ENCODE measurements around the gene SLC24A4. TPM values are rescaled to one million over a fixed set of nuclear protein-coding genes. Genes with fewer than 3 reads are reported as not detected.

The SLC24A4 gene
- total and polyA plus RNA-seq, 4 donors: 0.25 to 2.9 (median 0.63) TPM

- no peak overlapping the region for H3K27ac ChIP-seq (ENCODE audit: low read depth in 1 of 2, low read length in 2 of 2)
- WGBS, 2 donors: 74 to 75% methylated on average over 4 of the region's 4 CpGs
- H3K36me3 ChIP-seq (ENCODE audit: control insufficient read depth in 1 of 2, insufficient read depth in 2 of 2, low read length in 1 of 2): no peaks in the 10 kb centered on the region
- intact Hi-C loops (cut with DNase I): no loop called here
- no peaks in the 10 kb centered on the region for H3K4me1 ChIP-seq (ENCODE audit: control insufficient read depth in 1 of 2, insufficient read depth in 2 of 2, low read length in 2 of 2)
- no peaks in the 10 kb centered on the region for H3K9me3 ChIP-seq (ENCODE audit: control insufficient read depth, low read length)
- DNase-seq: no peak
- H3K27me3 ChIP-seq (ENCODE audit: control insufficient read depth in 1 of 2, insufficient read depth in 2 of 2, low read length in 1 of 2): no peaks in the 10 kb centered on the region
- H3K4me3 ChIP-seq (ENCODE audit: low read length in 2 of 2): no peak overlapping the region
- ATAC-seq (ENCODE audit: low FRiP score): no peak
These were observed 88.2 kb downstream of the SLC24A4 start for GRCh38 chr14:92411135-92411534.

GRCh38 chr14:92411941-92412340, 89.0 kb downstream of the SLC24A4 start:
- Histone ChIP-seq H3K36me3 (ENCODE audit: control insufficient read depth in 1 of 2, insufficient read depth in 2 of 2, low read length in 1 of 2) (no peaks in the 10 kb centered on the region), H3K9me3 (ENCODE audit: control insufficient read depth, low read length) (no peaks in the 10 kb centered on the region), H3K4me1 (ENCODE audit: control insufficient read depth in 1 of 2, insufficient read depth in 2 of 2, low read length in 2 of 2) (no peaks in the 10 kb centered on the region), H3K27ac (ENCODE audit: low read depth in 1 of 2, low read length in 2 of 2) (no peak overlapping the region), H3K27me3 (ENCODE audit: control insufficient read depth in 1 of 2, insufficient read depth in 2 of 2, low read length in 1 of 2) (no peaks in the 10 kb centered on the region), H3K4me3 (ENCODE audit: low read length in 2 of 2) (no peak overlapping the region)
- ATAC-seq (ENCODE audit: low FRiP score) (no peak), DNase-seq (no peak)
- intact Hi-C loops (cut with DNase I): no loop called here
- 77 to 84% methylated on average over 7 of the region's 7 CpGs for WGBS, 2 donors

GRCh38 chr14:92412912-92413311, 89.9 kb downstream of the SLC24A4 start:
- no peak overlapping the region for H3K4me3 ChIP-seq (ENCODE audit: low read length in 2 of 2)

GRCh38 chr14:92413379-92413778, 90.4 kb downstream of the SLC24A4 start:
- no peaks in the 10 kb centered on the region for H3K27me3 ChIP-seq (ENCODE audit: control insufficient read depth in 1 of 2, insufficient read depth in 2 of 2, low read length in 1 of 2)
- H3K4me3 ChIP-seq (ENCODE audit: low read length in 2 of 2): no peak overlapping the region
- no peaks in the 10 kb centered on the region for H3K36me3 ChIP-seq (ENCODE audit: control insufficient read depth in 1 of 2, insufficient read depth in 2 of 2, low read length in 1 of 2)
- 79% methylated on average over 7 of the region's 7 CpGs for WGBS, 2 donors
- intact Hi-C loops (cut with DNase I): no loop called here
- ATAC-seq (ENCODE audit: low FRiP score) (no peak), DNase-seq (no peak)
- H3K27ac ChIP-seq (ENCODE audit: low read depth in 1 of 2, low read length in 2 of 2): no peak overlapping the region
- H3K4me1 ChIP-seq (ENCODE audit: control insufficient read depth in 1 of 2, insufficient read depth in 2 of 2, low read length in 2 of 2): peaks cover 0 to 2% of the 10 kb centered on the region in 2 donors
- H3K9me3 ChIP-seq (ENCODE audit: control insufficient read depth, low read length): no peaks in the 10 kb centered on the region

More at GRCh38 chr14:92412912-92413311, 89.9 kb downstream of the SLC24A4 start:
- 86% methylated on average over 10 of the region's 10 CpGs for WGBS, 2 donors
- intact Hi-C loops (cut with DNase I): no loop called here
- DNase-seq (no peak), ATAC-seq (ENCODE audit: low FRiP score) (no peak)
- no peaks in the 10 kb centered on the region for H3K36me3 ChIP-seq (ENCODE audit: control insufficient read depth in 1 of 2, insufficient read depth in 2 of 2, low read length in 1 of 2)
- no peaks in the 10 kb centered on the region for H3K9me3 ChIP-seq (ENCODE audit: control insufficient read depth, low read length)
- no peak overlapping the region for H3K27ac ChIP-seq (ENCODE audit: low read depth in 1 of 2, low read length in 2 of 2)
- peaks cover 0 to 2% of the 10 kb centered on the region in 2 donors for H3K4me1 ChIP-seq (ENCODE audit: control insufficient read depth in 1 of 2, insufficient read depth in 2 of 2, low read length in 2 of 2)
- no peaks in the 10 kb centered on the region for H3K27me3 ChIP-seq (ENCODE audit: control insufficient read depth in 1 of 2, insufficient read depth in 2 of 2, low read length in 1 of 2)

GRCh38 chr14:92414690-92415445, 91.9 kb downstream of the SLC24A4 start:
- H3K4me1 ChIP-seq (ENCODE audit: control insufficient read depth in 1 of 2, insufficient read depth in 2 of 2, low read length in 2 of 2): peaks cover 0 to 2% of the 10 kb centered on the region in 2 donors
- no peaks in the 10 kb centered on the region for H3K9me3 ChIP-seq (ENCODE audit: control insufficient read depth, low read length)
- intact Hi-C loops (cut with DNase I): no loop called here
- no peak for ATAC-seq (ENCODE audit: low FRiP score)
- no peaks in the 10 kb centered on the region for H3K36me3 ChIP-seq (ENCODE audit: control insufficient read depth in 1 of 2, insufficient read depth in 2 of 2, low read length in 1 of 2)
- H3K4me3 ChIP-seq (ENCODE audit: low read length in 2 of 2): no peak overlapping the region
- H3K27ac ChIP-seq (ENCODE audit: low read depth in 1 of 2, low read length in 2 of 2): no peak overlapping the region
- 92 to 94% methylated on average over 13 of the region's 13 CpGs for WGBS, 2 donors
- no peak for DNase-seq
- H3K27me3 ChIP-seq (ENCODE audit: control insufficient read depth in 1 of 2, insufficient read depth in 2 of 2, low read length in 1 of 2): no peaks in the 10 kb centered on the region

GRCh38 chr14:92415969-92416368, 93.0 kb downstream of the SLC24A4 start:
- peak overlapping the region in 1 of 2 donors; percentile 32 for H3K27ac ChIP-seq (ENCODE audit: low read depth in 1 of 2, low read length in 2 of 2)
- no peak for ATAC-seq (ENCODE audit: low FRiP score)
- WGBS, 2 donors: 88 to 92% methylated on average over 9 of the region's 9 CpGs
- no peaks in the 10 kb centered on the region for H3K9me3 ChIP-seq (ENCODE audit: control insufficient read depth, low read length)
- H3K4me1 ChIP-seq (ENCODE audit: control insufficient read depth in 1 of 2, insufficient read depth in 2 of 2, low read length in 2 of 2): peaks cover 0 to 2% of the 10 kb centered on the region in 2 donors
- no peaks in the 10 kb centered on the region for H3K27me3 ChIP-seq (ENCODE audit: control insufficient read depth in 1 of 2, insufficient read depth in 2 of 2, low read length in 1 of 2)
- H3K36me3 ChIP-seq (ENCODE audit: control insufficient read depth in 1 of 2, insufficient read depth in 2 of 2, low read length in 1 of 2): no peaks in the 10 kb centered on the region
- intact Hi-C loops (cut with DNase I): no loop called here
- DNase-seq: no peak
- H3K4me3 ChIP-seq (ENCODE audit: low read length in 2 of 2): no peak overlapping the region

- ATAC-seq (ENCODE audit: low FRiP score) (no peak), DNase-seq (no peak)
- no peaks in the 10 kb centered on the region for H3K36me3 ChIP-seq (ENCODE audit: control insufficient read depth in 1 of 2, insufficient read depth in 2 of 2, low read length in 1 of 2)
- 3 to 6% methylated on average over 2 of the region's 2 CpGs for WGBS, 2 donors
- peaks cover 0 to 2% of the 10 kb centered on the region in 2 donors for H3K4me1 ChIP-seq (ENCODE audit: control insufficient read depth in 1 of 2, insufficient read depth in 2 of 2, low read length in 2 of 2)
- no peaks in the 10 kb centered on the region for H3K27me3 ChIP-seq (ENCODE audit: control insufficient read depth in 1 of 2, insufficient read depth in 2 of 2, low read length in 1 of 2)
- H3K27ac ChIP-seq (ENCODE audit: low read depth in 1 of 2, low read length in 2 of 2): no peak overlapping the region
- no peaks in the 10 kb centered on the region for H3K9me3 ChIP-seq (ENCODE audit: control insufficient read depth, low read length)
- no peak overlapping the region for H3K4me3 ChIP-seq (ENCODE audit: low read length in 2 of 2)
- intact Hi-C loops (cut with DNase I): no loop called here
These were observed 93.6 kb downstream of the SLC24A4 start for GRCh38 chr14:92416544-92416943.

- Histone ChIP-seq H3K9me3 (ENCODE audit: control insufficient read depth, low read length) (no peaks in the 10 kb centered on the region), H3K4me1 (ENCODE audit: control insufficient read depth in 1 of 2, insufficient read depth in 2 of 2, low read length in 2 of 2) (peaks cover 0 to 2% of the 10 kb centered on the region in 2 donors), H3K27me3 (ENCODE audit: control insufficient read depth in 1 of 2, insufficient read depth in 2 of 2, low read length in 1 of 2) (no peaks in the 10 kb centered on the region), H3K4me3 (ENCODE audit: low read length in 2 of 2) (no peak overlapping the region), H3K27ac (ENCODE audit: low read depth in 1 of 2, low read length in 2 of 2) (peak overlapping the region in 1 of 2 donors; percentile 52), H3K36me3 (ENCODE audit: control insufficient read depth in 1 of 2, insufficient read depth in 2 of 2, low read length in 1 of 2) (no peaks in the 10 kb centered on the region)
- DNase-seq (no peak), ATAC-seq (ENCODE audit: low FRiP score) (no peak)
- intact Hi-C loops (cut with DNase I): no loop called here
- 91 to 94% methylated on average over 3 of the region's 3 CpGs for WGBS, 2 donors
These were observed 94.8 kb downstream of the SLC24A4 start for GRCh38 chr14:92417759-92418158.

GRCh38 chr14:92421751-92422150, 98.8 kb downstream of the SLC24A4 start:
- H3K4me1 ChIP-seq (ENCODE audit: control insufficient read depth in 1 of 2, insufficient read depth in 2 of 2, low read length in 2 of 2): peaks cover 0 to 3% of the 10 kb centered on the region in 2 donors
- ATAC-seq (ENCODE audit: low FRiP score) (no peak), DNase-seq (no peak)
- intact Hi-C loops (cut with DNase I): no loop called here
- no peak overlapping the region for H3K27ac ChIP-seq (ENCODE audit: low read depth in 1 of 2, low read length in 2 of 2)
- WGBS, 2 donors: 6 to 8% methylated on average over 6 of the region's 6 CpGs
- H3K36me3 ChIP-seq (ENCODE audit: control insufficient read depth in 1 of 2, insufficient read depth in 2 of 2, low read length in 1 of 2): no peaks in the 10 kb centered on the region
- H3K4me3 ChIP-seq (ENCODE audit: low read length in 2 of 2): no peak overlapping the region
- no peaks in the 10 kb centered on the region for H3K27me3 ChIP-seq (ENCODE audit: control insufficient read depth in 1 of 2, insufficient read depth in 2 of 2, low read length in 1 of 2)
- H3K9me3 ChIP-seq (ENCODE audit: control insufficient read depth, low read length): peaks cover 3% of the 10 kb centered on the region

Data from aorta (tissue), 5 donors.